Mesendoderm (in vitro differentiated cells): Measurements from ENCODE around the gene PRG3.

ENCODE experiments used
- DNase-seq: peaks from one replicate; pipeline ENCODE4 v3.0.0; 2013
- H2AK5ac ChIP-seq: 2 replicates; pipeline ENCODE4 v1.6.1; 2013; ENCODE audit warnings: low read length, inconsistent platforms
- H2BK120ac ChIP-seq: 2 replicates; pipeline ENCODE4 v1.6.1; 2013; ENCODE audit warnings: low read depth, mild to moderate bottlenecking, low read length, moderate library complexity, mixed read lengths
- H2BK15ac ChIP-seq: replicated peaks from 2 replicates; pipeline ENCODE4 v1.6.1; 2013; ENCODE audit warnings: low read depth, mild to moderate bottlenecking, moderate library complexity
- H2BK5ac ChIP-seq: 2 replicates; pipeline ENCODE4 v1.6.1; 2013; ENCODE audit warnings: low read length, inconsistent platforms
- H3K18ac ChIP-seq: 2 replicates; pipeline ENCODE4 v1.6.1; 2013; ENCODE audit warnings: mild to moderate bottlenecking, low read length, mixed read lengths
- H3K23ac ChIP-seq: one replicate; pipeline ENCODE4 v1.6.1; 2013; ENCODE audit warnings: low read length
- H3K27ac ChIP-seq: 2 replicates; pipeline ENCODE4 v1.5.1; 2013; ENCODE audit warnings: low read depth, mild to moderate bottlenecking, inconsistent platforms, low read length, moderate library complexity
- H3K27me3 ChIP-seq: 2 replicates; pipeline ENCODE4 v1.6.1; 2013; ENCODE audit warnings: low read length, control low read depth, mild to moderate bottlenecking, inconsistent platforms; ENCODE audit not compliant: insufficient read depth, poor library complexity
- H3K36me3 ChIP-seq: 2 replicates; pipeline ENCODE4 v1.6.1; 2013; ENCODE audit warnings: low read length, inconsistent platforms; ENCODE audit not compliant: control insufficient read depth, insufficient read depth
- H3K4ac ChIP-seq: one replicate; pipeline ENCODE4 v1.6.1; 2013; ENCODE audit warnings: low read depth, mild to moderate bottlenecking, low read length, moderate library complexity
- H3K4me1 ChIP-seq: 2 replicates; pipeline ENCODE4 v1.6.1; 2013; ENCODE audit warnings: low read depth, low read length, inconsistent platforms; ENCODE audit not compliant: control insufficient read depth
- H3K4me2 ChIP-seq: 2 replicates; pipeline ENCODE4 v1.6.1; 2013; ENCODE audit warnings: low read length
- H3K4me3 ChIP-seq: 2 replicates; pipeline ENCODE4 v1.5.1; 2013; ENCODE audit warnings: mild to moderate bottlenecking, low read length
- H3K56ac ChIP-seq: one replicate; pipeline ENCODE4 v1.6.1; 2013; ENCODE audit warnings: low read length
- H3K79me1 ChIP-seq: 2 replicates; pipeline ENCODE4 v1.6.1; 2013; ENCODE audit warnings: low read length, inconsistent platforms
- H3K79me2 ChIP-seq: 2 replicates; pipeline ENCODE4 v1.6.1; 2013; ENCODE audit warnings: mild to moderate bottlenecking, low read length; ENCODE audit not compliant: control insufficient read depth, insufficient read depth
- H3K9ac ChIP-seq: 2 replicates; pipeline ENCODE4 v1.6.1; 2013; ENCODE audit warnings: low read length, inconsistent platforms
- H4K5ac ChIP-seq: one replicate; pipeline ENCODE4 v1.6.1; 2013; ENCODE audit warnings: low read length
- H4K8ac ChIP-seq: one replicate; pipeline ENCODE4 v1.6.1; 2013; ENCODE audit warnings: low read depth, mild to moderate bottlenecking, control low read depth, low read length, moderate library complexity
- WGBS: extraction: QIAGEN DNeasy Blood & Tissue Kit; methylation state at CpG from one replicate; pipeline ENCODE4 v1.1.7; 2013; ENCODE audit warnings: low lambda C conversion rate, missing lambda C conversion rate; ENCODE audit not compliant: insufficient coverage; ENCODE audit errors: extremely low coverage; 5-methylcytosine and 5-hydroxymethylcytosine counted together

Gene PRG3

GRCh38 chr11:57331720-57332119, 49.2 kb downstream of the PRG3 start:
- peaks cover 7% of the 10 kb centered on the region for H3K4me1 ChIP-seq
- H3K79me2 ChIP-seq, result peaks cover 29% of the 10 kb centered on the region
- H3K9ac ChIP-seq, result no peak overlapping the region
- peaks cover 28% of the 10 kb centered on the region for H3K79me1 ChIP-seq
- no peak overlapping the region for H2BK120ac ChIP-seq
- H3K18ac ChIP-seq, result no peak overlapping the region
- peaks cover 33% of the 10 kb centered on the region for H3K36me3 ChIP-seq
- no peak overlapping the region for H3K23ac ChIP-seq
- H3K27me3 ChIP-seq, result no peaks in the 10 kb centered on the region
- no peak overlapping the region for H4K8ac ChIP-seq
- H3K4ac ChIP-seq, result no peak overlapping the region
- H3K4me3 ChIP-seq, result no peak overlapping the region
- H3K56ac ChIP-seq, result no peak overlapping the region
- H2AK5ac ChIP-seq, result no peak overlapping the region
- H2BK5ac ChIP-seq, result no peak overlapping the region
- no CpG with 5 or more reads among the region's 14 CpGs for whole genome bisulfite sequencing
- H2BK15ac ChIP-seq, result no peak overlapping the region
- no peak overlapping the region for H3K4me2 ChIP-seq
- no peak overlapping the region for H3K27ac ChIP-seq
- no peak for DNase-seq
- no peak overlapping the region for H4K5ac ChIP-seq

- Histone ChIP-seq H3K4ac (no peak overlapping the region), H3K4me3 (no peak overlapping the region), H3K79me2 (peaks cover 25% of the 10 kb centered on the region), H2AK5ac (no peak overlapping the region), H3K27me3 (no peaks in the 10 kb centered on the region), H3K9ac (no peak overlapping the region), H3K18ac (no peak overlapping the region), H3K27ac (no peak overlapping the region), H2BK120ac (no peak overlapping the region), H4K8ac (no peak overlapping the region), H3K4me1 (peaks cover 3% of the 10 kb centered on the region), H3K23ac (no peak overlapping the region), H4K5ac (no peak overlapping the region), H3K36me3 (peaks cover 36% of the 10 kb centered on the region), H3K56ac (no peak overlapping the region), H3K79me1 (peaks cover 26% of the 10 kb centered on the region), H3K4me2 (no peak overlapping the region), H2BK5ac (no peak overlapping the region), H2BK15ac (no peak overlapping the region)
- no peak for DNase-seq
- no CpG with 5 or more reads among the region's 9 CpGs for WGBS
Observed at GRCh38 chr11:57330029-57330428, 50.9 kb downstream of the PRG3 start.

- Histone ChIP-seq H3K23ac (no peak overlapping the region), H3K79me2 (peaks cover 16% of the 10 kb centered on the region), H3K36me3 (peaks cover 31% of the 10 kb centered on the region), H3K27ac (no peak overlapping the region), H3K27me3 (no peaks in the 10 kb centered on the region), H2BK15ac (no peak overlapping the region), H3K4me1 (peaks cover 9% of the 10 kb centered on the region), H4K8ac (no peak overlapping the region), H3K56ac (no peak overlapping the region), H4K5ac (no peak overlapping the region), H3K18ac (no peak overlapping the region), H3K9ac (no peak overlapping the region), H3K4me2 (no peak overlapping the region), H3K79me1 (peaks cover 20% of the 10 kb centered on the region), H3K4ac (no peak overlapping the region), H2AK5ac (no peak overlapping the region), H2BK120ac (no peak overlapping the region), H3K4me3 (no peak overlapping the region), H2BK5ac (no peak overlapping the region)
- no CpG with 5 or more reads among the region's 5 CpGs for WGBS
- no peak for DNase-seq
Observed at GRCh38 chr11:57327721-57328120, 53.2 kb downstream of the PRG3 start.
